ENCODE data around the gene TMEM259. TPM values are rescaled to one million over a fixed set of nuclear protein-coding genes. Genes with fewer than 3 reads are reported as not detected.
A peak's percentile ranks its signal among the peaks of the same experiment; 100 is the strongest.

Gene TMEM259
- total RNA-seq, 1 donor from 2014 or later = 106 TPM

GRCh38 chr19:995051-995827 is 25.7 kb downstream of the TMEM259 start:
- no peak for DNase-seq (ENCODE audit: missing footprints)
- ATAC-seq = no peak
- intact Hi-C loops (cut with DNase I) = no loop called here

- no peak for DNase-seq (ENCODE audit: missing footprints)
- no peak for ATAC-seq
- intact Hi-C loops (cut with DNase I) = no loop called here
Observed at GRCh38 chr19:994516-994915, 26.4 kb downstream of the TMEM259 start.

- ATAC-seq = no peak
- intact Hi-C loops (cut with DNase I) = no loop called here
Observed at GRCh38 chr19:993831-994393, 27.0 kb downstream of the TMEM259 start.

GRCh38 chr19:993361-993830 is 27.5 kb downstream of the TMEM259 start:
- no peak for ATAC-seq
- intact Hi-C loops (cut with DNase I) = no loop called here
- no peak for DNase-seq (ENCODE audit: missing footprints)

More at GRCh38 chr19:993831-994393, 27.0 kb downstream of the TMEM259 start:
- no peak for DNase-seq (ENCODE audit: missing footprints)

GRCh38 chr19:992670-993055 is 28.3 kb downstream of the TMEM259 start:
- no peak for DNase-seq (ENCODE audit: missing footprints)
- ATAC-seq = no peak
- intact Hi-C loops (cut with DNase I) = no loop called here

- no peak for DNase-seq (ENCODE audit: missing footprints)
- intact Hi-C loops (cut with DNase I) = no loop called here
- no peak for ATAC-seq
Observed at GRCh38 chr19:991932-992669, 28.8 kb downstream of the TMEM259 start.

GRCh38 chr19:991174-991931 is 29.6 kb downstream of the TMEM259 start:
- DNase-seq (ENCODE audit: missing footprints) (no peak), ATAC-seq (no peak)
- intact Hi-C loops (cut with DNase I) = no loop called here

- ATAC-seq (no peak), DNase-seq (ENCODE audit: missing footprints) (no peak)
- intact Hi-C loops (cut with DNase I) = no loop called here
Observed at GRCh38 chr19:990746-991145, 30.2 kb downstream of the TMEM259 start.

GRCh38 chr19:990119-990571 is 30.8 kb downstream of the TMEM259 start:
- intact Hi-C loops (cut with DNase I) = no loop called here

GRCh38 chr19:989381-990081 is 31.4 kb downstream of the TMEM259 start:
- intact Hi-C loops (cut with DNase I) = no loop called here
- ATAC-seq = no peak

More at GRCh38 chr19:990119-990571, 30.8 kb downstream of the TMEM259 start:
- ATAC-seq (no peak), DNase-seq (ENCODE audit: missing footprints) (no peak)

GRCh38 chr19:988510-988909 is 32.4 kb downstream of the TMEM259 start:
- no peak for DNase-seq (ENCODE audit: missing footprints)

More at GRCh38 chr19:989381-990081, 31.4 kb downstream of the TMEM259 start:
- DNase-seq (ENCODE audit: missing footprints) = no peak

GRCh38 chr19:988081-988480 is 32.8 kb downstream of the TMEM259 start:
- ATAC-seq (no peak), DNase-seq (ENCODE audit: missing footprints) (no peak)
- intact Hi-C loops (cut with DNase I) = no loop called here

More at GRCh38 chr19:988510-988909, 32.4 kb downstream of the TMEM259 start:
- intact Hi-C loops (cut with DNase I) = no loop called here
- no peak for ATAC-seq

GRCh38 chr19:986083-986482 is 34.8 kb downstream of the TMEM259 start:
- intact Hi-C loops (cut with DNase I) = no loop called here
- DNase-seq (ENCODE audit: missing footprints) (no peak), ATAC-seq (no peak)

- ATAC-seq (peak; percentile 95), DNase-seq (ENCODE audit: missing footprints) (peak; percentile 97)
- intact Hi-C loops (cut with DNase I) = loop anchor here (1.0 kb wide), 2 partner anchors 59 to 127 kb away; no protein-coding TSS in a partner anchor
Observed at GRCh38 chr19:984165-984967, 36.6 kb downstream of the TMEM259 start, which contains the start of gene WDR18. WDR18 (plus strand) TSS chr19:984345; CDS start chr19:984354, 9 bp downstream.

GRCh38 chr19:982567-983170 is 38.3 kb downstream of the TMEM259 start:
- ATAC-seq (peak; percentile 82), DNase-seq (ENCODE audit: missing footprints) (peak; percentile 91)
- intact Hi-C loops (cut with DNase I) = loop anchor here (1.0 kb wide), 2 partner anchors 61 to 212 kb away; no protein-coding TSS in a partner anchor

- ATAC-seq = no peak
- intact Hi-C loops (cut with DNase I) = no loop called here
- DNase-seq (ENCODE audit: missing footprints) = no peak
Observed at GRCh38 chr19:980133-980998, 40.6 kb downstream of the TMEM259 start.
